GM18526 (cell line): Measurements from ENCODE around the gene CADM2.

ENCODE experiments used
- POLR2A ChIP-seq: IDR thresholded peaks from 3 replicates; pipeline ENCODE4 v1.6.1; 2011; ENCODE audit not compliant: insufficient read length; ENCODE audit errors: extremely low read depth

Gene CADM2

GRCh38 chr3:85321892-85322291, 363.1 kb downstream of the CADM2 start:
- no peak for TF ChIP-seq POLR2A

DNA sequence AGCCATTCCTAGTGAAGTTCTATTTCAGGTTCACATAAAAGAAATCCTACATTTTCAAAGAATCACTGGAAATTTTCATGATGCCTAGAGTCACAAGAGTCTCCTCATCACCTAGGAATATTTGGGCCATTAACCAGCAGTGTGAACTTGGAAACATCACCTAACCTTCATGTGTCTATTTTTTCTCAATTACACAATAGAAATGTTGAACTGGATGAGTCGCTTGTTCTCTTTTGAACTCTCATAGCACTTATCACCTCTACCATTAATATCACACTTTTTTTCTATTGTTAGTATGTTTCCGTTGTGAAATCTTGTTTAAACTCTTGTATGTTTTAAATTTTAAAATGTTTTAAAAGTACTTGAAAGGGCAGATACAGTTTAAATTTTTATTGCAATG, 371.3 kb downstream of the CADM2 start:
- no peak for TF ChIP-seq POLR2A

DNA sequence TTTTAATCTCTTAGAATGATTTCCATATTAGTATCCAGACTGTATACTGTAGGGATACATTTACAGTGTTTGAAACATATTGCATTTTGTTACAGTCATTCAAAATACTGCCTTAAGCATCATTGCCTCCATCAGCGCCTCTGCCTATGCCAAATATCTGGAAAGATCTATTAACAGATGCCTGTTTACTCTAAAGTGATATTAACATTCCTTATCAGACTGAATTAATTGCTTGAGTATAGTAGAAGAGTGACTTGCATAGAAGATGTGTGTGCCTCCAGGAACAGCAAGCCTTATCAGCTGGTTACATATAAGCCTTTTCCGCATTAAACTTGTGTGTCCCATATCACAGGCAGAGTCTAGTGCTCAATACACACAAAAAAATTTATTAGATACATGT, 379.1 kb downstream of the CADM2 start:
- no peak for TF ChIP-seq POLR2A

DNA sequence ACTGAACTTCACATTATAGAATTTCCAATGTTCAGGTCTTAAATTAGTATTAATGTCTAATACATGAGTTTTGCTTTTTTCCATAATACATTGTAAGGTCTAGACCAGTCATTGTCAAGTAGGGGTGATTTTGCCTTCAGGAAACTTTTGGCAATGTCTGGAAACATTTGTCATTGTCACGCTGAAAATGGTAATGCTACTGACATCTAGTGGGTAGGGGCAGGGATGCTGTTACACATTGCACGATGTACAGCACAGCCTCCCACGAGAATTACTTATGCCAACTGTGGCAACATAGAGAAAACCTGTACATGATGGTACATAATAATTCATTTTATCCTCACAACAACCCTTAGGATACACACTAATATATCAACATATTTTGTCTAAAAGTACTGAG, 384.1 kb downstream of the CADM2 start:
- no peak for TF ChIP-seq POLR2A

- TF ChIP-seq POLR2A = no peak
Observed at GRCh38 chr3:85355572-85355971, 396.8 kb downstream of the CADM2 start.

- no peak for TF ChIP-seq POLR2A
Observed at GRCh38 chr3:85360742-85361387, 402.1 kb downstream of the CADM2 start.

- no peak for TF ChIP-seq POLR2A
Observed at GRCh38 chr3:85364296-85364909, 405.6 kb downstream of the CADM2 start.

GRCh38 chr3:85370341-85370740, 411.6 kb downstream of the CADM2 start:
- TF ChIP-seq POLR2A = no peak

GRCh38 chr3:85376131-85376530, 417.3 kb downstream of the CADM2 start:
- no peak for TF ChIP-seq POLR2A

DNA sequence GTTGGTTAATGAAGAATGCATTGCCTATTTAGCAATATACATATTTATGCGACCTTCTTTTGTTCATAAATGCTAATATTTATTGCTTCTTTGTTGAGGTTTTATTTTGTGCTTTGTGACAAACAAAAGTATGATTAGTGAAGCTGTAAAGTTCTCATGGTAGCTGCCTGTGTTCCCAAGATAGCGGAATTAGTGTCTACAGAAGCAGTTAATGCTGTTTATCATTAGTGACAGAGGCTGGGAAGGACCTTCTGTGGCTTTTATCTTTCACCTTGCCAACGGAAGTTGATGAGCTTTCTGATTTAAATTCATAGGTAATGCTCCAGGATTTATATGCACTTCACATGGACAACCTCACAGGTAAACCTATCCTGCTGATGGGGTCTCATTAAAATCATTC, 418.3 kb downstream of the CADM2 start:
- TF ChIP-seq POLR2A = no peak

- no peak for TF ChIP-seq POLR2A
Observed at GRCh38 chr3:85384372-85384771, 425.6 kb downstream of the CADM2 start.

GRCh38 chr3:85387913-85388505, 429.2 kb downstream of the CADM2 start:
- no peak for TF ChIP-seq POLR2A

GRCh38 chr3:85394424-85394823, 435.6 kb downstream of the CADM2 start:
- no peak for TF ChIP-seq POLR2A

- TF ChIP-seq POLR2A = no peak
Observed at GRCh38 chr3:85397434-85397833, 438.6 kb downstream of the CADM2 start.

DNA sequence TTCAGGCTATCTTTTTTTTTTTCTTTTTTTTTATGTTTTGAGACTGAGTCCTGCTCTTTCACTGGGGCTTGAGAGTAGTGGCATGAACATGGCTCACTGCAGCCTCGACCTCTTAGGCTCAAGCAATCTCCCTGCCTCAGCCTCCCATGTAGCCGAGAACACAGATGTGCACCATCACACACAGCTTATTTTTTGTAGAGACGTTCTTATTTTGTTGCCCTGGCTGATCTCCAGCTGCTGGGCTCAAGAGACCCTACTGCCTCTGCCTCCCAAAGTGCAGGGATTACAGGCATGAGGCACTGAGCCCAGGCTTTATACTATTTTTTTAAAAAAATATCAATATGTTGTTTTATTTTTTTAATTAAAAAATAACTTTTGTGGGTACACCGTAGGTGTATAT, 467.3 kb downstream of the CADM2 start:
- TF ChIP-seq POLR2A = no peak

GRCh38 chr3:85427467-85427866, 468.7 kb downstream of the CADM2 start:
- TF ChIP-seq POLR2A = no peak

- no peak for TF ChIP-seq POLR2A
Observed at GRCh38 chr3:85432081-85432480, 473.3 kb downstream of the CADM2 start.

- TF ChIP-seq POLR2A = no peak
Observed at GRCh38 chr3:85433319-85433718, 474.5 kb downstream of the CADM2 start.
